Measurements from ENCODE around the gene RTCA. TPM values are rescaled to one million over a fixed set of nuclear protein-coding genes. Genes with fewer than 3 reads are reported as not detected.
"Not testable (repeated sequence)": the region's sequence is repeated elsewhere in the genome, so short reads cannot be mapped to it uniquely, and the experiment has no call there.

The RTCA gene
- total RNA-seq, 4 donors from 2014 or later = 13.6 to 29.0 (median 21.1) TPM

DNA sequence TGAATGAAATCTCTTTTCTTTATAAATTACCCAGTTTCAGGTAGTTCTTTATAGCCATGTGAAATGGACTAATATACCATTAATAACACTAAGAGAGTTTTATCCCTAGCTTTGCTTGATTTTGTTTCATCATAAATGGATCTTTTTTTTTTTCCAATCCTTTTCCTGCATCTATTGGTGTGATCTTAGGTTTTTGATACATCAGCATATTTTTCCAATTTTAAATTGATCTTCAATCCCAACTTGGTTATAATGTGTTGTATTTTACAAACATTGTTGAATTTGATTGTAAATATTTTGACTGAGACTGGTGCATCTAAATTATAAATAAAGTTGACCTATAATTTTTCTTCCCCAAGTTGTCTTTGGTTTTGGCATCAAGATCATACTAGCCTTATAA lies 4.3 kb upstream of the RTCA start:
- H3K27ac ChIP-seq = no peak overlapping the region
- no peaks in the 10 kb centered on the region for H3K27me3 ChIP-seq
- H3K36me3 ChIP-seq = no peaks in the 10 kb centered on the region
- intact Hi-C loops (cut with DNase I) = loop anchor here (10.0 kb wide), 1 partner anchor 127 kb away; the partner anchor contains the start of genes SASS6 and TRMT13
- H3K4me1 ChIP-seq = peaks cover 0 to 5% of the 10 kb centered on the region in 2 donors
- DNase-seq = no peak
- no peaks in the 10 kb centered on the region for H3K9me3 ChIP-seq
- H3K4me3 ChIP-seq (replicated peaks in 1 of 3) = no peak overlapping the region
- TF ChIP-seq CTCF (IDR thresholded peaks at IDR 0.05) (no peak), POLR2A (IDR thresholded peaks at IDR 0.05) (no peak)

GRCh38 chr1:100264081-100264480 lies 1.9 kb upstream of the RTCA start:
- not testable (repeated sequence) for H3K9me3 ChIP-seq; H3K27me3 ChIP-seq; H3K36me3 ChIP-seq; H3K4me3 ChIP-seq (replicated peaks in 1 of 3); H3K27ac ChIP-seq; DNase-seq
- intact Hi-C loops (cut with DNase I) = loop anchor here (10.0 kb wide), 1 partner anchor 129 kb away; the partner anchor contains the start of genes SASS6 and TRMT13
- 97 to 98% methylated on average over 5 of the region's 5 CpGs for WGBS, 2 donors
- H3K4me1 ChIP-seq = peaks cover 0 to 16% of the 10 kb centered on the region in 2 donors

DNA sequence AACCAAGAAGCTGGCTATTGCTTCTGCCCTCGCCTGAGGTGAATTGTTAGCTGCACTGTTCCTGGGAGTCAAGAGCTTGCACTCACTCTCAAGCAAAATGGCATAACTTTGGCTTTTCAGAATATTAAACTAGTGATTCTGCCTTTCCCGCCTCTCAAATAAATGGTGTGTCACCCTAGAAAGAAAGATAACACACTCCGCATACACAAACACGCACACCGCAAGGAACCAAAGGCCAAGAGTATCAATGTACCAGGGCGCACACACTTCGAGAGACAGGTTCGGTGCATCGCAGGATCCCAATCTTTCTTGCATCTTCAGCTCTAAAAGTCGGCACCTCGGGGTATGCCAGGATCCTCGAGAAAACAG lies 470 bp upstream of the RTCA start:
- DNase-seq = no peak
- WGBS, 2 donors = 2 to 3% methylated on average over 12 of the region's 12 CpGs
- intact Hi-C loops (cut with DNase I) = loop anchor here (5.0 to 10.0 kb wide), 2 partner anchors 87 to 131 kb away; partner anchors contain the start of genes CDC14A, SASS6 and TRMT13
- H3K27ac ChIP-seq = peak overlapping the region in 2 of 3 donors; percentile 71 to 83
- TF ChIP-seq POLR2A (IDR thresholded peaks at IDR 0.05) (no peak), CTCF (IDR thresholded peaks at IDR 0.05) (no peak)
- no peaks in the 10 kb centered on the region for H3K9me3 ChIP-seq
- peak overlapping the region; percentile 46 to 95 (median 88) for H3K4me3 ChIP-seq (replicated peaks in 1 of 3)
- peaks cover 0 to 16% of the 10 kb centered on the region in 2 donors for H3K4me1 ChIP-seq
- H3K27me3 ChIP-seq = no peaks in the 10 kb centered on the region
- H3K36me3 ChIP-seq = peaks cover 3 to 14% of the 10 kb centered on the region in 2 donors

- DNase-seq = no peak
- TF ChIP-seq CTCF (IDR thresholded peaks at IDR 0.05) (no peak), POLR2A (IDR thresholded peaks at IDR 0.05) (no peak)
- Histone ChIP-seq H3K9me3 (no peaks in the 10 kb centered on the region), H3K27ac (peak overlapping the region in 2 of 3 donors; percentile 71 to 83), H3K4me3 (replicated peaks in 1 of 3) (peak overlapping the region; percentile 46 to 95 (median 88)), H3K4me1 (peaks cover 0 to 16% of the 10 kb centered on the region in 2 donors), H3K36me3 (peaks cover 9 to 23% of the 10 kb centered on the region in 2 donors), H3K27me3 (no peaks in the 10 kb centered on the region)
- 1 to 3% methylated on average over 3 to 8 of the region's 8 CpGs for WGBS, 2 donors
- intact Hi-C loops (cut with DNase I) = loop anchor here (5.0 to 10.0 kb wide), 2 partner anchors 86 to 132 kb away; partner anchors contain the start of genes CDC14A, SASS6 and TRMT13
Observed at GRCh38 chr1:100266741-100267140, 725 bp downstream of the RTCA start.

- peaks cover 9 to 26% of the 10 kb centered on the region in 2 donors for H3K36me3 ChIP-seq
- intact Hi-C loops (cut with DNase I) = loop anchor here (5.0 to 10.0 kb wide), 2 partner anchors 85 to 132 kb away; partner anchors contain the start of genes CDC14A, SASS6 and TRMT13
- peaks cover 0 to 16% of the 10 kb centered on the region in 2 donors for H3K4me1 ChIP-seq
Observed at GRCh38 chr1:100267284-100267683, 1.3 kb downstream of the RTCA start.

More at GRCh38 chr1:100267284-100267683, 1.3 kb downstream of the RTCA start:
- WGBS, 2 donors = 79 to 82% methylated on average over 1 of the region's 1 CpG
- no peaks in the 10 kb centered on the region for H3K27me3 ChIP-seq
- TF ChIP-seq POLR2A (IDR thresholded peaks at IDR 0.05) = no peak
- TF ChIP-seq CTCF (IDR thresholded peaks at IDR 0.05) = no peak
- no peak overlapping the region for H3K4me3 ChIP-seq (replicated peaks in 1 of 3)
- H3K9me3 ChIP-seq = no peaks in the 10 kb centered on the region
- DNase-seq = no peak
- H3K27ac ChIP-seq = peak overlapping the region in 1 of 3 donors; percentile 71
